SK-N-SH treated with all-trans-retinoic acid at 6 μM for 48 hours (cell line): ENCODE measurements around the gene LPXN.

Experiments
- BACH2 ChIP-seq: fragments of 250-450 bp; sonication (Bioruptor Pico); IDR thresholded peaks from 2 replicates; pipeline ENCODE4 v1.9.0; 2021; ENCODE audit warnings: mild to moderate bottlenecking, borderline replicate concordance
- OSR1 ChIP-seq: fragments of 250-450 bp; sonication (Bioruptor Pico); IDR thresholded peaks from 2 replicates; pipeline ENCODE4 v1.8.0; 2022; ENCODE audit warnings: moderate library complexity, mild to moderate bottlenecking, inconsistent platforms
- PATZ1 ChIP-seq: fragments of 250-450 bp; sonication (Bioruptor Pico); IDR thresholded peaks from 2 replicates; pipeline ENCODE4 v1.8.0; 2020; ENCODE audit warnings: mild to moderate bottlenecking, moderate library complexity, borderline replicate concordance
- ZC3H10 ChIP-seq: fragments of 250-450 bp; sonication (Bioruptor Pico); IDR thresholded peaks from 2 replicates; pipeline ENCODE4 v1.5.1; 2021; ENCODE audit warnings: mild to moderate bottlenecking, moderate library complexity

GRCh38 chr11:58525037-58525614, 50.5 kb downstream of the LPXN start:
- TF ChIP-seq PATZ1 (CRISPR knock-in tag) (no peak), BACH2 (no peak), OSR1 (CRISPR knock-in tag) (no peak), ZC3H10 (no peak)
